CD4-positive, alpha-beta T cell (primary cell): ENCODE results near the gene FHIP1B. TPM values are rescaled to one million over a fixed set of nuclear protein-coding genes. Genes with fewer than 3 reads are reported as not detected.
A peak's percentile ranks its signal among the peaks of the same experiment; 100 is the strongest.

ENCODE experiments used
- ATAC-seq: fragments of 200-7000 bp; cut with Tn5 transposase; one replicate; pipeline ENCODE4 v1.10.0; 2022; ENCODE audit warnings: mild to moderate bottlenecking; ENCODE audit not compliant: poor library complexity
- CTCF ChIA-PET: fragments of 350-600 bp; sonication (Branson Sonifier 250); formaldehyde crosslinking; loops from one replicate; lab custom pipeline; 2021; ENCODE audit warnings: antibody characterized with exemption, inconsistent platforms; lab: Charles Lee
- POLR2A ChIA-PET: fragments of 350-600 bp; sonication (Branson Sonifier 250); formaldehyde crosslinking; loops from one replicate; lab custom pipeline; 2021; ENCODE audit warnings: antibody characterized with exemption, inconsistent platforms; lab: Charles Lee
- DNase-seq, 14 experiments: peaks; one replicate each; pipeline ENCODE4 v3.0.0-alpha.2; 2013 to 2020; ENCODE audit warnings: mixed read lengths in 2 of 14
- H3K27ac ChIP-seq, 2 donors: one replicate each; pipeline versions ENCODE4 v1.5.1 to v1.7.0; 2013; ENCODE audit warnings: low read length in 2 of 2, low read depth in 1 of 2, mild to moderate bottlenecking in 1 of 2
- H3K27me3 ChIP-seq, 2 experiments: 1 replicate in 1 of 2; 2 replicates in 1 of 2; pipeline versions ENCODE4 v1.6.1 to v1.7.0; 2013; ENCODE audit warnings: low read length in 2 of 2, control low read depth in 1 of 2, mild to moderate bottlenecking in 1 of 2, moderate library complexity in 1 of 2; ENCODE audit not compliant: insufficient read depth in 2 of 2, control insufficient read depth in 1 of 2
- H3K36me3 ChIP-seq: one replicate; pipeline ENCODE4 v1.6.1; 2013; ENCODE audit warnings: low read length, control low read depth; ENCODE audit not compliant: insufficient read depth
- H3K4me1 ChIP-seq: one replicate; pipeline ENCODE4 v1.6.1; 2013; ENCODE audit warnings: low read length, control low read depth; ENCODE audit not compliant: insufficient read depth
- H3K4me3 ChIP-seq: one replicate; pipeline ENCODE4 v1.5.1; 2013; ENCODE audit warnings: mild to moderate bottlenecking, low read length, moderate library complexity
- H3K9me3 ChIP-seq, 2 experiments: 1 replicate in 1 of 2; 2 replicates in 1 of 2; pipeline versions ENCODE4 v1.6.1 to v1.7.0; 2013; ENCODE audit warnings: low read length in 2 of 2, mild to moderate bottlenecking in 2 of 2, control low read depth in 1 of 2, moderate library complexity in 1 of 2; ENCODE audit not compliant: control insufficient read depth in 1 of 2, insufficient read depth in 1 of 2
- H3K27ac Mint-ChIP-seq: one replicate; pipeline ENCODE4 v1.8.0; 2020; ENCODE audit warnings: mixed read lengths
- H3K27me3 Mint-ChIP-seq: one replicate; pipeline ENCODE4 v1.8.0; 2021; ENCODE audit warnings: mixed read lengths
- H3K36me3 Mint-ChIP-seq: one replicate; pipeline ENCODE4 v1.8.0; 2021; ENCODE audit warnings: low read depth, mixed read lengths
- H3K4me1 Mint-ChIP-seq: one replicate; pipeline ENCODE4 v1.8.0; 2021; ENCODE audit warnings: low read depth, mixed read lengths
- H3K4me3 Mint-ChIP-seq: one replicate; pipeline ENCODE4 v1.8.0; 2020; ENCODE audit warnings: mild to moderate bottlenecking, mixed read lengths
- H3K9me3 Mint-ChIP-seq: one replicate; pipeline ENCODE4 v1.8.0; 2020; ENCODE audit warnings: mixed read lengths
- CTCF ChIP-seq: fragments of 200-600 bp; IDR thresholded peaks from one replicate; pipeline ENCODE4 v1.8.0; 2022; ENCODE audit warnings: antibody characterized with exemption, mild to moderate bottlenecking
- intact Hi-C, 2 experiments: fragments of 100-400 bp; cut with DNase I in 1 of 2; cut with micrococcal nuclease in 1 of 2; formaldehyde crosslinking; loops; one replicate each; pipeline versions ENCODE4 v1.15.1 to v1.9.0; 2023 to 2025; cut with DNase I, micrococcal nuclease
- total RNA-seq, 174 experiments: library from RNA in 2 of 174; stranded (reverse) in 2 of 174; gene quantifications; one replicate each; pipeline ENCODE4 v1.2.3 and lab custom pipeline; 2021 to 2026

Gene FHIP1B
- total RNA-seq, 2 experiments from 2014 or later: 26.7 to 27.7 TPM

GRCh38 chr11:6253197-6253596 is 18.8 kb upstream of the FHIP1B start:
- H3K27ac Mint-ChIP-seq: no peak overlapping the region
- no peaks in the 10 kb centered on the region for H3K4me1 Mint-ChIP-seq
- ChIA-PET POLR2A (no interaction called here), CTCF (interaction anchor here (0.9 to 1.1 kb wide), 2 partner anchors 7 to 110 kb away, joined by 3 read pairs; no protein-coding TSS in a partner anchor)
- H3K36me3 Mint-ChIP-seq: no peaks in the 10 kb centered on the region
- DNase-seq: no peak
- H3K9me3 Mint-ChIP-seq: no peaks in the 10 kb centered on the region
- TF ChIP-seq CTCF: no peak
- Histone ChIP-seq H3K36me3 (no peaks in the 10 kb centered on the region), H3K9me3 (no peaks in the 10 kb centered on the region), H3K4me3 (no peak overlapping the region), H3K27me3 (peaks cover 10% of the 10 kb centered on the region in 2 experiments), H3K27ac (no peak overlapping the region), H3K4me1 (no peaks in the 10 kb centered on the region)
- no peak for ATAC-seq
- intact Hi-C loops: no loop called here
- no peak overlapping the region for H3K4me3 Mint-ChIP-seq
- no peaks in the 10 kb centered on the region for H3K27me3 Mint-ChIP-seq

- Histone ChIP-seq H3K27me3 (peaks cover 0 to under 1% of the 10 kb centered on the region in 2 experiments), H3K4me3 (no peak overlapping the region), H3K4me1 (no peaks in the 10 kb centered on the region), H3K27ac (no peak overlapping the region), H3K9me3 (no peaks in the 10 kb centered on the region), H3K36me3 (no peaks in the 10 kb centered on the region)
- ATAC-seq: no peak
- ChIA-PET POLR2A (interaction anchor here (1.5 kb wide), 1 partner anchor 17 kb away, joined by 5 read pairs; the partner anchor contains the start of gene FHIP1B), CTCF (interaction anchor here (1.1 to 2.9 kb wide), 4 partner anchors 9 to 101 kb away, joined by 3 to 18 read pairs (median 8); partner anchors contain the start of gene FHIP1B)
- no peak overlapping the region for H3K27ac Mint-ChIP-seq
- DNase-seq: no peak
- no peak overlapping the region for H3K4me3 Mint-ChIP-seq
- peaks cover 4% of the 10 kb centered on the region for H3K27me3 Mint-ChIP-seq
- H3K36me3 Mint-ChIP-seq: no peaks in the 10 kb centered on the region
- TF ChIP-seq CTCF: no peak
- intact Hi-C loops: loop anchor here (1.0 to 2.0 kb wide), 2 partner anchors 101 kb away; no protein-coding TSS in a partner anchor
- H3K9me3 Mint-ChIP-seq: no peaks in the 10 kb centered on the region
- H3K4me1 Mint-ChIP-seq: no peaks in the 10 kb centered on the region
Measured at GRCh38 chr11:6251990-6252473, 17.6 kb upstream of the FHIP1B start.

- TF ChIP-seq CTCF: peak; percentile 72
- Histone ChIP-seq H3K9me3 (no peaks in the 10 kb centered on the region), H3K27ac (no peak overlapping the region), H3K4me1 (no peaks in the 10 kb centered on the region), H3K4me3 (no peak overlapping the region), H3K36me3 (no peaks in the 10 kb centered on the region), H3K27me3 (no peaks in the 10 kb centered on the region)
- intact Hi-C loops: loop anchor here (1.0 to 2.0 kb wide), 2 partner anchors 102 kb away; no protein-coding TSS in a partner anchor
- Mint-ChIP-seq H3K9me3 (no peaks in the 10 kb centered on the region), H3K4me3 (no peak overlapping the region), H3K27ac (no peak overlapping the region), H3K36me3 (no peaks in the 10 kb centered on the region), H3K27me3 (peaks cover 4% of the 10 kb centered on the region), H3K4me1 (no peaks in the 10 kb centered on the region)
- POLR2A ChIA-PET: interaction anchor here (1.0 to 1.5 kb wide), 3 partner anchors 11 to 112 kb away, joined by 3 to 5 read pairs (median 4); partner anchors contain the start of gene FHIP1B
- CTCF ChIA-PET: interaction anchor here (0.6 to 2.9 kb wide), 10 partner anchors 9 to 263 kb away, joined by 3 to 18 read pairs (median 5); partner anchors contain the start of genes CCKBR and FHIP1B
- ATAC-seq: peak; percentile 90
- peak; percentile 15 to 68 (median 32) for DNase-seq
Measured at GRCh38 chr11:6251120-6251733, 16.8 kb upstream of the FHIP1B start.
